Lower lobe of right lung (tissue), 2 donors: ENCODE measurements around the gene HDGFL2. TPM values are rescaled to one million over a fixed set of nuclear protein-coding genes. Genes with fewer than 3 reads are reported as not detected.

Experiments
- ATAC-seq, 2 donors: fragments of 200-7000 bp; cut with Tn5 transposase; one replicate each; pipeline ENCODE4 v1.9.1; 2020 to 2022; ENCODE audit warnings: mild to moderate bottlenecking in 2 of 2, moderate library complexity in 2 of 2
- DNase-seq: peaks from one replicate; pipeline ENCODE4 v3.0.0-alpha.2; 2020
- H3K27ac ChIP-seq: fragments of 200-600 bp; one replicate; pipeline ENCODE4 v1.8.0; 2022
- H3K27me3 ChIP-seq: fragments of 200-600 bp; one replicate; pipeline ENCODE4 v1.8.0; 2022; ENCODE audit warnings: low read depth
- H3K36me3 ChIP-seq: fragments of 200-600 bp; one replicate; pipeline ENCODE4 v1.8.0; 2022; ENCODE audit warnings: mild to moderate bottlenecking
- H3K4me1 ChIP-seq: fragments of 200-600 bp; one replicate; pipeline ENCODE4 v1.8.0; 2022
- H3K4me3 ChIP-seq: fragments of 200-600 bp; one replicate; pipeline ENCODE4 v1.8.0; 2022; ENCODE audit warnings: mild to moderate bottlenecking
- H3K9me3 ChIP-seq: fragments of 200-600 bp; one replicate; pipeline ENCODE4 v1.8.0; 2022
- CTCF ChIP-seq: fragments of 200-600 bp; IDR thresholded peaks from one replicate; pipeline ENCODE4 v1.8.0; 2022; ENCODE audit warnings: antibody characterized with exemption, mild to moderate bottlenecking
- intact Hi-C: fragments of 100-400 bp; cut with DNase I; formaldehyde crosslinking; loops from one replicate; pipeline ENCODE4 v1.11.0; 2022
- total RNA-seq: library from RNA; stranded (reverse); fragmentation: NEBNext Ultra II Directional; extraction: Animal tissue kit (Norgen Biotek cat#: 25700); gene quantifications from one replicate; pipeline ENCODE4 v1.2.1, GENCODE V29; 2021
- donor health status: DM: no; HTN: yes; CAD: no; lungs with severe emphysema.

The HDGFL2 gene
- total RNA-seq, 1 donor from 2014 or later = 29.4 TPM

GRCh38 chr19:4507804-4508203 is 35.7 kb downstream of the HDGFL2 start:
- no peak overlapping the region for H3K4me3 ChIP-seq
- no peaks in the 10 kb centered on the region for H3K27me3 ChIP-seq
- H3K36me3 ChIP-seq = peaks cover 10% of the 10 kb centered on the region
- no peak for TF ChIP-seq CTCF
- ATAC-seq (no peak), DNase-seq (no peak)
- intact Hi-C loops = no loop called here
- no peaks in the 10 kb centered on the region for H3K9me3 ChIP-seq
- no peak overlapping the region for H3K27ac ChIP-seq
- H3K4me1 ChIP-seq = no peaks in the 10 kb centered on the region

GRCh38 chr19:4508698-4509097 is 36.6 kb downstream of the HDGFL2 start:
- no peak for TF ChIP-seq CTCF

GRCh38 chr19:4510435-4511255 is 38.5 kb downstream of the HDGFL2 start:
- Histone ChIP-seq H3K4me1 (no peaks in the 10 kb centered on the region), H3K9me3 (no peaks in the 10 kb centered on the region), H3K4me3 (no peak overlapping the region), H3K27ac (no peak overlapping the region), H3K27me3 (no peaks in the 10 kb centered on the region), H3K36me3 (no peaks in the 10 kb centered on the region)
- ATAC-seq = peak in 1 of 2 donors; percentile 8
- no peak for DNase-seq
- intact Hi-C loops = no loop called here
- TF ChIP-seq CTCF = no peak

More at GRCh38 chr19:4508698-4509097, 36.6 kb downstream of the HDGFL2 start:
- Histone ChIP-seq H3K9me3 (no peaks in the 10 kb centered on the region), H3K27ac (no peak overlapping the region), H3K27me3 (no peaks in the 10 kb centered on the region), H3K4me3 (no peak overlapping the region), H3K4me1 (no peaks in the 10 kb centered on the region), H3K36me3 (peaks cover 2% of the 10 kb centered on the region)
- DNase-seq (no peak), ATAC-seq (no peak)
- intact Hi-C loops = no loop called here

DNA sequence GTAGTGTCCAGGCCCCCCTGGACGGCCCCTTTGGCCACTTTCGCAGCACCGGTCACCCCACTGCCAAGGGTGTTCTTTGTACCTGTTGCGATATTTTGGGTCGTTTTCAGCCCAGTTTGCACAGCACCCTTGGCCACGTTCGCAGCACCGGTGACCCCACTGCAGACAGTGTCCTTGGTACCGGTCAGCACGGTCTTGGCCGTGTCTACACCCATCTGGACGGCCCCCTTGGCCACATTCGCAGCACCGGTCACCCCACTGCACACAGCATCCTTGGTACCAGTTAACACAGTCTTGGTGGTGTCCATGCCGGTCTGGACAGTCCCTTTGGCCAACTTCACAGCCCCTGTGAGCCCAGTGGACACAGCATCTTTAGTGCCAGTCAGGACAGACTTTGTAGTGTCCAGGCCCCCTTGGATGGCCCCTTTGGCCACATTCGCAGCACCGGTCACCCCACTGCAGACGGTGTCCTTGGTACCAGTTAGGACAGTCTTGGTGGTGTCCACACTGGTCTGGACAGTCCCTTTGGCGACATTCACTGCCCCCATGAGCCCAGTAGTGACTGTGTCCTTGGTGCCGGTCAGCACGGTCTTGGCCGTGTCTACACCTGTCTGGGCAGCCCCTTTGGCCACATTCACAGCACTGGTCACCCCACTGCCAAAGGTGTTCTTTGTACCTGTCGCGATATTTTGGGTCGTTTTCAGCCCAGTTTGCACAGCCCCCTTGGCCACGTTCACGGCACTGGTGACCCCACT is 39.4 kb downstream of the HDGFL2 start:
- no peak overlapping the region for H3K4me3 ChIP-seq
- intact Hi-C loops = no loop called here
- no peaks in the 10 kb centered on the region for H3K36me3 ChIP-seq
- peak in 1 of 2 donors; percentile 24 for ATAC-seq
- no peak for TF ChIP-seq CTCF
- H3K4me1 ChIP-seq = no peaks in the 10 kb centered on the region
- no peak for DNase-seq
- H3K27me3 ChIP-seq = no peaks in the 10 kb centered on the region
- H3K27ac ChIP-seq = no peak overlapping the region
- no peaks in the 10 kb centered on the region for H3K9me3 ChIP-seq

DNA sequence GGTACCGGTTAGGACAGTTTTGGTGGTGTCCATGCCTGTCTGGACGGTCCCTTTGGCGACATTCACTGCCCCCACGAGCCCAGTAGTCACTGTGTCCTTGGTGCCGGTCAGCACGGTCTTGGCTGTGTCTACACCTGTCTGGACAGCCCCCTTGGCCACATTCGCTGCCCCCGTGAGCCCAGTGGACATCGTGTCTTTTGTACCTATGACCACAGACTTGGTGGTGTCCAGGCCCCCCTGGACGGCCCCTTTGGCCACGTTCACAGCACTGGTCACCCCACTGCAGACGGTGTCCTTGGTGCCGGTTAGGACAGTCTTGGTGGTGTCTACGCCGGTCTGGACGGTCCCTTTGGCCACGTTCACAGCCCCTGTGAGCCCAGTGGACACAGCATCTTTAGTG is 40.0 kb downstream of the HDGFL2 start:
- no peaks in the 10 kb centered on the region for H3K4me1 ChIP-seq
- DNase-seq (no peak), ATAC-seq (no peak)
- no peaks in the 10 kb centered on the region for H3K9me3 ChIP-seq
- H3K36me3 ChIP-seq = no peaks in the 10 kb centered on the region
- no peak for TF ChIP-seq CTCF
- H3K27me3 ChIP-seq = no peaks in the 10 kb centered on the region
- intact Hi-C loops = no loop called here
- H3K27ac ChIP-seq = no peak overlapping the region
- H3K4me3 ChIP-seq = no peak overlapping the region
